SH-SY5Y (cell line): ENCODE measurements around the gene LGALS9.

Experiments used
- GATA2 ChIP-seq: IDR thresholded peaks from 2 replicates; pipeline ENCODE4 v1.6.1; 2011; ENCODE audit warnings: mild to moderate bottlenecking, low read depth, low read length
- GATA3 ChIP-seq: IDR thresholded peaks from 2 replicates; pipeline ENCODE4 v1.6.1; 2011; ENCODE audit warnings: low read depth, mild to moderate bottlenecking, low read length, moderate library complexity

LGALS9 gene

GRCh38 chr17:27654654-27655524 lies 23.9 kb downstream of the LGALS9 start:
- TF ChIP-seq GATA2 (no peak), GATA3 (no peak)

DNA sequence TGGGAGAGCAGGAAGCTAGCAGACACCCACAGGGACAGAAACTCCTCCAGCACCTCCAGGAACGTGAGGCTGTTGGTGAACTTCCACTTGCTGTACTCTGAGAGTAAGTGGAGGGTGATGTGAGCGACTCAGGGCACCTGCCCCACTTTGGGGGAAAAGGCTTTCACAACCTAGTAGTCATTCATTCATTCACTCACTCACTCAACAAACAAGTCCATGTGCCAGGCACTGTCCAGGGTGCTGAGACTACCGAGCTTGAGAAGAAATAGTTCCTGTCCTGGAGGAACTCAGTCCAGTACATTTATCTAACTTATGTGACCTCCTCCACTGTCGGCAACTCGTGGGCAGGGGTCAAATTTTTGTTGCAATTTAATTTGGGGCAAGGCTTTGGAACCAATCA lies 26.6 kb downstream of the LGALS9 start:
- TF ChIP-seq GATA3 = no peak
- TF ChIP-seq GATA2 = no peak

GRCh38 chr17:27659683-27660082 lies 28.7 kb downstream of the LGALS9 start:
- TF ChIP-seq GATA2 (no peak), GATA3 (no peak)

- TF ChIP-seq GATA2 (no peak), GATA3 (no peak)
Observed at GRCh38 chr17:27660436-27660835, 29.4 kb downstream of the LGALS9 start.

DNA sequence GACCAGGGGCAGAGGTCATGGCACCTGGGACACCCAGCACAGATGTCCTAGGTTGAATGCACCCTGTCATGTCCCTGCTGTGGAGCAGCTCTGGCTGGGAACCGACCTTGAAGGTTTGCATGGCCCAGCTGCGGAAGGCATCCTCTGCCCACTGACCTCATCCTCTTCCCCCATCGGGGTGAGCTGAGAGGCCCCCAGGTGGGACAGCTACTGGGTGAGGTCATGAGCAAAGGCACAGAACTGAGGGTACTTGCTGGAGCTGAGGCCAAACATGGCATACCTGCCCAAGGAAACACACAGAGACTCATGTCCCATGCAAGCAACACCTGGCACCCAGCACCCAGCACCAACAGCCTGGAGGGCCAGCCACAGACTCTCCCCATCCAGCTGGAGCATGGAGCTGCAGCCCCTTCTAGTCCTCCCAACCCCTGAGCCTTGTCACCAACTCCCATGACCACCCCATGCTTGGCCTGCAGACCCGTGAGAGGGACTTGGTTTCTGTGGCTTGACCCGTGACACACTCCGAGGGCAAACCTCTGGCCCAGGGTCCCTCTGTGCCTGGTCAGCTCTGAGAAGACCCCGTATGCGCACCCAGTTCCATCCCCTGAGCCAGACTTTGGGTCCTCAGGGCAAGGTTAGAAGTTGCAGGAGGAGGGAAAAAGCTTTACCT lies 33.1 kb downstream of the LGALS9 start:
- TF ChIP-seq GATA2 (no peak), GATA3 (no peak)

- TF ChIP-seq GATA2 (no peak), GATA3 (no peak)
Observed at GRCh38 chr17:27664606-27664965, 33.6 kb downstream of the LGALS9 start.

GRCh38 chr17:27665549-27665948 lies 34.6 kb downstream of the LGALS9 start:
- TF ChIP-seq GATA3 = no peak
- no peak for TF ChIP-seq GATA2

DNA sequence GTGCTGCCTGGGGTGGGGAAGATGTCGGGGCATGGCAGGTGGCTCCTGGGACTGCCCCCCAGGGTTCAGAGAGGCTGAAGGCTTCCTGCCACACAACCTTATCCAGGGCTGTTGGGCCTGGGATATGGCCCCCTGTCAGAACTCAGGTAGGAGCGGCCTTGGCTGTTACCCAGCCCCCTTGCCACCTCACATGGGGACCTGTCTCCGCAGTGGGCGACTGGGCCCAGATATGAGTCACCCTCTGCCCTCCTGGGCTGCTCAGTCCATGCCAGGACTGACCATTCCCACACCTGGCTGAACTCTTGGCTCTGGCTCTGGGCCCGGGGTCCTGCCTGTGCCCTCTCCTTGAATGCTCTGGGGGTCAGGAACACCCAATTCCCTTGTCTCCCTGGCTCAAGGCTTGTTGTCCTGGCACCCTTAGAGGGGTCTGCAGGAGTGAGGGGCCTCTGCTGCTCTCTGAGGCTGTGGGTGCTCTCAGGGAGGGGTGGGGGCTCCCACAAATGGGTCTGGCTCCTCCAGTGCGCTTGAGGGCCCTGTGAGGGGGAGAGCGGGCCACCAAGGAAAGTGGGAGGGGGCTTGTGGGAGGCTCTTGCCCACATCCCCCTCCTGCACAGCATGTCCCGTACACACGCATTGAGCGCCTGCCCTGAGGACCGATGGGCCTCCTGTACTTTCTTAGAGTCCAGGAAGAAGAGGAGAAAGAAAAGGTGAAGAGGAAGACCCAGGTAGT lies 36.0 kb downstream of the LGALS9 start:
- TF ChIP-seq GATA2 (no peak), GATA3 (no peak)

DNA sequence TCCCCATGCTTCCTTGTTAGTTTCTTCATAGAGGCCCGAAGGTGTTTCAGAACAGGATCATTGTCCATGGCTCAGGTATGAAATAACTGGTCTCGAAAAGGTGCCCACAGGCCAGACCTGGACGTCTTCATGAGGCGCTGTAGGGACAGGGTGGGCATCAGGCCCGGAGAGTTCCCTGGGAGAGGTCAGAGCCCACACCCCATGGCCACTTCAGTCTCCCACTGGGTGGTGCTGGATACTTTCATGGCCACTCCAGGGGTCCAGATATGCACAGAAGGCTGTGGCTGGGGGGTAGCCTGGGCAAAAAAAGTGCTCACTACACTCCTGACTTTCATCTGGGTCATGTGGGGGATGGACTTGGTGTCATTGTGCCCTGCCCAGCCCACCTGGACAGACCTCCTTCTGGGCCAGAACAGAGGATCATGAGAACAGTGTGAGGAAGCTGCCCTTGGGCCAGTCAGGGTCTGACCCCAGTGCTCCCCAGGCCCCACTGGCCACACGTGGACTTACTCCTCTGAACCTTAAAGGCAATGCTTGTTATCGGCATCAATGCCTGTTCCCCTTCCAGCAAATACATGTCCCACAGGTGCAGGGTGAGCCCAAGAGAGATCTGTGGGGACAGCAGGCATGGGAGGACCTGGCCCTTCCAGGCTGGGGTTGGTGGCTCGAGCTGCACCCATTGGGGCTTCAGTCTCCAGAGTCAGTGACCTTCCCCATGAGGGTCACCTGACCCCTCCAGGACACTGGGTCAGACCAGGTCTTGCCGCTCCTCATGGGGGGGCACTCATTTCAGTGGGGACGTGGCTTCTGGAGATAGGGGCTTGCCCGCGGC lies 36.9 kb downstream of the LGALS9 start:
- TF ChIP-seq GATA3 (no peak), GATA2 (no peak)

DNA sequence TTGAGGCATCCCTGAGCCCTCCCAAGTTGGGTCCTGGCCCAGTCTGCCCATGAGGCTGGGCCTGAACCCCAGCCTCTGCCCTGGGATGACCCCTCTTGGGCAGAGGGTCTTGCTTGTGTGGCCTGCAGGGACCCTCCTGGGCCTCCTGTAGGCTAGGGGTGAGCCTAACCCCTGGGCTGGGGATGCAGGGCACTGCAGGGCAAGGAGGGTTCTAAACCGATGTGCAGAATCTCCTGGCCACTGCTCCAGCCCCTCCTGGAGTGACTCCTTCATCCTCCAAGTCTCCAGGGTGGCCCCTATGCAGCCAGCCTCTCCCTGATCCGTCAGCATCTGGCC lies 37.5 kb downstream of the LGALS9 start:
- TF ChIP-seq GATA3 (no peak), GATA2 (no peak)

DNA sequence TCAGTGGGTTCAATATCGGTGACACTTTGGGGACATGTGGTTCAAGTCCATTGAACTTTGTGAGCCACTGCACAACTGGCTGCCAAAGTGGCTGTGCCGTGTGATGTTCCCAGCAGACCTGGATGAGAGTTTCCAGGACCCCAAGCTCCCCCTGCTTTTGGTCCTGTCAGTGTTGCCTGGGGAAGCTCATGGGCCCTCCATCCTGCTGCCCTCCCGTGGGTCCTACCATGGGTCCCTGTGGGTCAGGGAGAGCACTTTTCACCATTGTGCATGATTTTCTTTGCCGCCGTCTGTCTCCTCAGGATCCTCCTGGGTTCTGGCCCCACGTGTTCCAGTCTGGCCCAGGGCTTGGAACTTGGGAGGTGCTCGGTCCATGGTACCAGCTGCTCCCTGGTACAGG lies 38.1 kb downstream of the LGALS9 start:
- TF ChIP-seq GATA2 (no peak), GATA3 (no peak)

GRCh38 chr17:27669850-27670249 lies 38.9 kb downstream of the LGALS9 start:
- no peak for TF ChIP-seq GATA2
- no peak for TF ChIP-seq GATA3

- no peak for TF ChIP-seq GATA2
- TF ChIP-seq GATA3 = no peak
Observed at GRCh38 chr17:27670791-27671590, 40.0 kb downstream of the LGALS9 start.

DNA sequence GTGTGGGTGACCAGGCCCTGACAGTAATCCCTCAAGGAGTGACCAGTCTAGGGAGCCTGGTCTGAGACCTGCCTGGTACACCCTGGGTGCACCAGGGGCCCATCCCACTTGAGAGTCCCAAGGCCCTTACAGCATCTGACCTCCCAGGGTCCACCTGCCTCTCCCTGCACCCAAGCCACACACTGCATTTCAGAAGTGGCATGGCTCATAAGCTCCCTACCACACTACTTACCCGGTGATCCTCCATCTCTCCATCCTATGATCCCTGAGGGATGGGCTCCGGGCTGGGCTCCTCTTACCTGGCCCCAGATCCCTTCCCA lies 40.6 kb downstream of the LGALS9 start:
- TF ChIP-seq GATA2 = no peak
- no peak for TF ChIP-seq GATA3
